B cell (primary cell): Measurements from ENCODE around the gene HEXIM1. TPM values are rescaled to one million over a fixed set of nuclear protein-coding genes. Genes with fewer than 3 reads are reported as not detected.

Experiments used
- ATAC-seq: fragments of 200-7000 bp; cut with Tn5 transposase; one replicate; pipeline ENCODE4 v1.10.0; 2021; ENCODE audit warnings: low read depth, mild to moderate bottlenecking, moderate number of reproducible peaks, moderate library complexity
- CTCF ChIA-PET: fragments of 350-600 bp; sonication (Branson Sonifier 250); formaldehyde crosslinking; loops from one replicate; lab custom pipeline; 2021; ENCODE audit warnings: antibody characterized with exemption, inconsistent platforms; lab: Charles Lee
- POLR2A ChIA-PET: fragments of 350-600 bp; sonication (Branson Sonifier 250); formaldehyde crosslinking; loops from one replicate; lab custom pipeline; 2021; ENCODE audit warnings: antibody characterized with exemption; lab: Charles Lee
- DNase-seq: peaks from one replicate; pipeline ENCODE4 v3.0.0; 2013
- H2AFZ ChIP-seq: 2 replicates; pipeline ENCODE4 v1.6.1; 2012; ENCODE audit warnings: mild to moderate bottlenecking, low read depth, low read length; ENCODE audit not compliant: insufficient read depth, poor library complexity, severe bottlenecking
- H3K27ac ChIP-seq, 2 donors: 1 replicate in 1 of 2; 2 replicates in 1 of 2; pipeline ENCODE4 v1.5.1; 2012 to 2013; ENCODE audit warnings: low read length in 2 of 2, mild to moderate bottlenecking in 2 of 2, moderate library complexity in 1 of 2
- H3K27me3 ChIP-seq, 4 experiments: fragments of 200-600 bp in 1 of 4; sonication (generic) in 1 of 4; replicated peaks in 1 of 4; 1 replicate in 2 of 4; 2 replicates in 2 of 4; pipeline versions ENCODE4 v1.6.1 to v1.7.0; 2013 to 2016; ENCODE audit warnings: low read length in 3 of 4, mild to moderate bottlenecking in 2 of 4, mixed read lengths in 1 of 4, moderate library complexity in 1 of 4; ENCODE audit not compliant: insufficient read depth in 4 of 4, control insufficient read depth in 3 of 4; ENCODE audit errors: control extremely low read depth in 1 of 4
- H3K36me3 ChIP-seq, 2 experiments: replicated peaks in 1 of 2; 1 replicate in 1 of 2; 2 replicates in 1 of 2; pipeline versions ENCODE4 v1.6.1 to v1.7.1; 2013; ENCODE audit warnings: low read length in 1 of 2; ENCODE audit not compliant: insufficient read depth in 2 of 2, control insufficient read depth in 1 of 2; ENCODE audit errors: control extremely low read depth in 1 of 2, extremely low read depth in 1 of 2
- H3K4me1 ChIP-seq, 2 donors: fragments of 200-600 bp in 1 of 2; sonication (generic) in 1 of 2; 1 replicate in 1 of 2; 2 replicates in 1 of 2; pipeline versions ENCODE4 v1.5.1 to v1.6.1; 2013 to 2017; ENCODE audit warnings: low read length in 2 of 2; ENCODE audit not compliant: control insufficient read depth in 2 of 2, insufficient read depth in 2 of 2
- H3K4me2 ChIP-seq: replicated peaks from 2 replicates; pipeline ENCODE3; 2012; ENCODE audit warnings: mild to moderate bottlenecking, low read depth, low read length; ENCODE audit not compliant: poor library complexity, severe bottlenecking
- H3K4me3 ChIP-seq, 5 experiments: fragments of 200-600 bp in 1 of 5; sonication (generic) in 1 of 5; 1 replicate in 3 of 5; 2 replicates in 2 of 5; pipeline versions ENCODE4 v1.5.1 to v1.7.0; 2011 to 2016; ENCODE audit warnings: low read length in 4 of 5, mild to moderate bottlenecking in 4 of 5, low read depth in 2 of 5, control low read depth in 1 of 5, moderate library complexity in 1 of 5; ENCODE audit not compliant: insufficient read depth in 1 of 5; ENCODE audit errors: control extremely low read depth in 1 of 5, extremely low read depth in 1 of 5
- H3K79me2 ChIP-seq: fragments of 200-600 bp; sonication (generic); one replicate; pipeline ENCODE4 v1.6.0; 2016; ENCODE audit warnings: low read length; ENCODE audit not compliant: control insufficient read depth, insufficient read depth
- H3K9ac ChIP-seq: fragments of 200-600 bp; sonication (generic); 2 replicates; pipeline ENCODE4 v1.6.1; 2017; ENCODE audit warnings: mild to moderate bottlenecking, low read length, moderate library complexity
- H3K9me3 ChIP-seq, 3 donors: one replicate each; pipeline versions ENCODE4 v1.6.1 to v1.7.1; 2013; ENCODE audit warnings: low read length in 2 of 3; ENCODE audit not compliant: control insufficient read depth in 2 of 3, insufficient read depth in 1 of 3; ENCODE audit errors: control extremely low read depth in 1 of 3
- H4K20me1 ChIP-seq: 2 replicates; pipeline ENCODE4 v1.6.0; 2012; ENCODE audit warnings: mild to moderate bottlenecking, low read length; ENCODE audit not compliant: insufficient read depth, control insufficient read depth, poor library complexity, severe bottlenecking
- H3K27ac Mint-ChIP-seq: one replicate; pipeline ENCODE4 v1.8.0; 2021; ENCODE audit warnings: mixed read lengths
- H3K27me3 Mint-ChIP-seq: one replicate; pipeline ENCODE4 v1.8.0; 2021; ENCODE audit warnings: mixed read lengths
- H3K4me1 Mint-ChIP-seq: one replicate; pipeline ENCODE4 v1.8.0; 2021; ENCODE audit warnings: mixed read lengths
- H3K4me3 Mint-ChIP-seq: one replicate; pipeline ENCODE4 v1.8.0; 2021; ENCODE audit warnings: mixed read lengths
- H3K9me3 Mint-ChIP-seq: one replicate; pipeline ENCODE4 v1.8.0; 2022; ENCODE audit warnings: mixed read lengths; ENCODE audit not compliant: insufficient read depth
- CTCF ChIP-seq: fragments of 200-600 bp; IDR thresholded peaks from one replicate; pipeline ENCODE4 v1.8.0; 2022; ENCODE audit warnings: antibody characterized with exemption, mild to moderate bottlenecking
- EZH2 ChIP-seq: IDR thresholded peaks from 2 replicates; pipeline ENCODE4 v1.6.1; 2012; ENCODE audit warnings: borderline replicate concordance, low read depth, mild to moderate bottlenecking, moderate library complexity, low read length; ENCODE audit not compliant: insufficient read depth, poor library complexity, severe bottlenecking
- WGBS: methylation state at CpG from one replicate; pipeline ENCODE4 v1.1.5; 2013; ENCODE audit warnings: missing lambda C conversion rate; ENCODE audit not compliant: insufficient coverage; 5-methylcytosine and 5-hydroxymethylcytosine counted together
- intact Hi-C: fragments of 100-400 bp; cut with micrococcal nuclease; formaldehyde crosslinking; loops from one replicate; pipeline ENCODE4 v1.10.0; 2022
- polyA plus RNA-seq: library from polyadenylated mRNA; depleted of rRNA; stranded (reverse); fragments of >200 nt; gene quantifications from 2 replicates; pipeline ENCODE4 v1.2.3, GENCODE V29; 2012
- total RNA-seq, 2 donors: library from RNA; stranded (reverse); fragments of 120-200 nt in 1 of 2; gene quantifications; 1 replicate in 1 of 2; 2 replicates in 1 of 2; pipeline versions ENCODE4 v1.2.3 to v1.2.4, GENCODE V29; 2013 to 2022

Gene HEXIM1
- total and polyA plus RNA-seq, 2 donors (not counting 1 experiment from before 2014, with no cell fraction given) = 23.7 to 48.9 TPM

DNA sequence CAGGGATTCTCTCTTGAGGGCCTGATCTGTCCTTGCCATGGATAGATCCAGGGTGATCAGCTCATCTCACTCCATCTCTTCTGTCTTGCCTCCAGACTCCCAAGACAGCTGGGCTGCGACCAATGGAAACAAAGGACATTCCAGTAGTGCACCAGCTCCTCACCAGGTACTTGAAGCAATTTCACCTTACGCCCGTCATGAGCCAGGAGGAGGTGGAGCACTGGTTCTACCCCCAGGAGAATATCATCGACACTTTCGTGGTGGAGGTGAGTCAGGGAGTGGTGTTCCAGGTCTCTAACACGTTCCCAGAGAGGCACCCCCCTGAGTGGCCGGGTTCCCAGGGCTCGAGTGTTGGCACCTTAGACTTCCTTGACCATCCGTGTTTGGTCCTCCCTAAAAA, 45.4 kb upstream of the HEXIM1 start:
- Mint-ChIP-seq H3K27ac (no peak overlapping the region), H3K4me3 (no peak overlapping the region), H3K4me1 (peaks cover 5% of the 10 kb centered on the region), H3K27me3 (no peaks in the 10 kb centered on the region), H3K9me3 (no peaks in the 10 kb centered on the region)
- Histone ChIP-seq H3K9me3 (no peaks in the 10 kb centered on the region), H3K36me3 (peaks cover 3 to 81% of the 10 kb centered on the region in 2 experiments), H3K4me2 (no peak overlapping the region), H3K4me3 (no peak overlapping the region), H3K9ac (no peak overlapping the region), H3K27me3 (no peaks in the 10 kb centered on the region), H3K79me2 (no peaks in the 10 kb centered on the region), H3K4me1 (no peaks in the 10 kb centered on the region), H2AFZ (no peak overlapping the region), H3K27ac (no peak overlapping the region), H4K20me1 (no peaks in the 10 kb centered on the region)
- TF ChIP-seq EZH2 = no peak
- no peak for TF ChIP-seq CTCF
- 94% methylated on average over 7 of the region's 9 CpGs for WGBS
- intact Hi-C loops = no loop called here
- DNase-seq (no peak), ATAC-seq (no peak)
- ChIA-PET CTCF (interaction anchor here (1.5 kb wide), 1 partner anchor 16 kb away, joined by 5 read pairs; no protein-coding TSS in a partner anchor), POLR2A (no interaction called here)

DNA sequence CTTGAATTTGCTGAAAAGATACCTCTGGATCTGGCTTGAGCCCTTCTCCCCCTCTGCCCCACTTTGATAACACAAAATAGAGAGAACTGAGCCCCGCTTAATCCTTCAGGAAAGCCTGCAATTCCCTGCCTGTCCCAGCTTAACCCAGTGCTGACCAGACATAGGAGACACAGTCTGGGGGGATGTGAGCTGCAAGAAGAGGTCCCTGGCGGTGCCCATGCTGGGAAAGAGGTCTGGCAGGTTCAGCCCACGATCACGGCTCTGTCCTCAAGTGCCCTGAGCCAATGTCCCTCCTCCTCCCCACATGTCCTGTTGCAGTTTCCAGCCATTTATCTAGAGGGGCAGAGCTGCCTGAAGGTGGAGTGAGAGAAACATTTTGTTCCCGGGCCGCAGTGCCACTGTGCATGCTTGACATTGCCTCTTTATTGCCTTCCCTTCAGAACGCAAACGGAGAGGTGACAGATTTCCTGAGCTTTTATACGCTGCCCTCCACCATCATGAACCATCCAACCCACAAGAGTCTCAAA, 44.9 kb upstream of the HEXIM1 start:
- intact Hi-C loops = no loop called here
- CTCF ChIA-PET = interaction anchor here (1.0 to 1.5 kb wide), 2 partner anchors 15 to 82 kb away, joined by 3 to 5 read pairs; no protein-coding TSS in a partner anchor
- Histone ChIP-seq H3K27me3 (no peaks in the 10 kb centered on the region), H4K20me1 (no peaks in the 10 kb centered on the region), H3K27ac (no peak overlapping the region), H3K4me3 (no peak overlapping the region), H3K4me1 (no peaks in the 10 kb centered on the region), H2AFZ (no peak overlapping the region), H3K79me2 (no peaks in the 10 kb centered on the region), H3K4me2 (no peak overlapping the region), H3K9ac (no peak overlapping the region), H3K9me3 (no peaks in the 10 kb centered on the region), H3K36me3 (peaks cover 3 to 81% of the 10 kb centered on the region in 2 experiments)
- ATAC-seq = no peak
- DNase-seq = no peak
- no peak overlapping the region for H3K4me3 Mint-ChIP-seq
- no peaks in the 10 kb centered on the region for H3K27me3 Mint-ChIP-seq
- H3K9me3 Mint-ChIP-seq = no peaks in the 10 kb centered on the region
- POLR2A ChIA-PET = no interaction called here
- no peak overlapping the region for H3K27ac Mint-ChIP-seq
- WGBS = 95% methylated on average over 6 of the region's 9 CpGs
- TF ChIP-seq CTCF = no peak
- no peak for TF ChIP-seq EZH2
- peaks cover 5% of the 10 kb centered on the region for H3K4me1 Mint-ChIP-seq
